Measurements from ENCODE around the gene SLC11A2. TPM values are rescaled to one million over a fixed set of nuclear protein-coding genes. Genes with fewer than 3 reads are reported as not detected.

Gene SLC11A2
- total RNA-seq, 1 experiment from 2014 or later, result 47.9 TPM

DNA sequence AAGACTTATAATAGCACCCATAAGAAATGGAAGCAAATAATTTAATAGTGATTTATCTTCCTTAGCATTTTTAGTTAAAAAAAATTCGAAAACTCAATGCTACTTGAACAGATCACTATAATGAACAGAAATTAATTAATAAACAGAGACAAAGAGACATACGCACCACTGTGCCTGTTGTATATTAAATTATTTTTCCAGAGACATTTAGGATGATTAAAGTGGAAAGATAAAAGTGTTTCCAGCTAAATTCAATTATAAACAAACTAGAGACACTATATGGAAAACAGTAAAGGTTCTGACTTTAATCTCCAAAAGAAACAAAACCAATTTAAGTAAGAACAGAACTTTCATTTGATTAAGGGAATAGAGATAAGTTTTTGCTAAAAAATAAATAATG is 70.5 kb downstream of the SLC11A2 start:
- Histone ChIP-seq H3K9me3 (ENCODE audit: control insufficient read depth, low read depth, low read length) (no peaks in the 10 kb centered on the region), H3K14ac (ENCODE audit: insufficient read depth, low read length) (no peak overlapping the region), H2BK20ac (ENCODE audit: low read depth, low read length, poor library complexity, severe bottlenecking) (no peak overlapping the region), H3T11ph (ENCODE audit: low read length) (no peak overlapping the region), H4K5ac (ENCODE audit: insufficient read length, low read depth, low read length) (no peak overlapping the region), H3K23ac (ENCODE audit: insufficient read length, low read depth, low read length) (no peak overlapping the region), H3K56ac (ENCODE audit: insufficient read length, low read depth, low read length) (no peak overlapping the region), H3K4me1 (ENCODE audit: insufficient read depth, low read length) (no peaks in the 10 kb centered on the region), H2BK5ac (ENCODE audit: insufficient read length, low read length) (no peak overlapping the region), H3K4me2 (ENCODE audit: insufficient read depth, insufficient read length, low read length) (no peak overlapping the region), H3K27ac (ENCODE audit: insufficient read length, low read depth, low read length) (no peak overlapping the region), H3K23me2 (ENCODE audit: insufficient read length, low read depth, low read length, poor library complexity, severe bottlenecking) (no peaks in the 10 kb centered on the region), H4K91ac (ENCODE audit: insufficient read length, low read depth, low read length) (no peak overlapping the region), H2BK12ac (ENCODE audit: insufficient read length, low read depth, low read length) (no peak overlapping the region), H2BK15ac (ENCODE audit: low read depth, low read length) (no peak overlapping the region), H2AK5ac (ENCODE audit: insufficient read length, low read length) (no peak overlapping the region), H2BK120ac (ENCODE audit: low read depth, low read length, poor library complexity, severe bottlenecking) (no peak overlapping the region), H3K18ac (ENCODE audit: insufficient read length, low read depth, low read length) (no peak overlapping the region), H2AFZ (ENCODE audit: low read length) (no peak overlapping the region), H3K27me3 (ENCODE audit: insufficient read depth, low read length) (no peaks in the 10 kb centered on the region), H3K9ac (ENCODE audit: extremely low read depth, insufficient read length, low read length) (no peak overlapping the region), H4K20me1 (ENCODE audit: control insufficient read depth, insufficient read depth, insufficient read length) (no peaks in the 10 kb centered on the region), H3K79me2 (ENCODE audit: insufficient read depth, low read length) (no peaks in the 10 kb centered on the region), H3K79me1 (ENCODE audit: insufficient read depth, low read depth, low read length, poor library complexity, severe bottlenecking) (no peaks in the 10 kb centered on the region), H4K8ac (replicated peaks; ENCODE audit: insufficient read length, low read depth, low read length) (no peak overlapping the region), H3K4ac (ENCODE audit: low read depth, low read length) (no peak overlapping the region)
- TF ChIP-seq CTCF (conservative IDR thresholded peaks at IDR 0.05), result no peak
- H3K9me3 Mint-ChIP-seq, result no peaks in the 10 kb centered on the region
- WGBS (ENCODE audit: extremely low coverage, insufficient read length, low lambda C conversion rate), result no CpG with 5 or more reads among the region's 2 CpGs
- H3K36me3 Mint-ChIP-seq (ENCODE audit: insufficient read depth in 1 of 3, low read depth in 3 of 3), result no peaks in the 10 kb centered on the region
- DNase-seq, result no peak
- H3K4me3 Mint-ChIP-seq, result no peak overlapping the region
- H3K4me1 Mint-ChIP-seq, result peaks cover 0 to 7% of the 10 kb centered on the region in 2 experiments; a peak in 2 of 4 replicates
- no peak overlapping the region for H3K27ac Mint-ChIP-seq
- H3K27me3 Mint-ChIP-seq (ENCODE audit: low read depth), result no peaks in the 10 kb centered on the region

Data from H9 (cell line).